ENCODE measurements around the gene NEUROD4.

DNA sequence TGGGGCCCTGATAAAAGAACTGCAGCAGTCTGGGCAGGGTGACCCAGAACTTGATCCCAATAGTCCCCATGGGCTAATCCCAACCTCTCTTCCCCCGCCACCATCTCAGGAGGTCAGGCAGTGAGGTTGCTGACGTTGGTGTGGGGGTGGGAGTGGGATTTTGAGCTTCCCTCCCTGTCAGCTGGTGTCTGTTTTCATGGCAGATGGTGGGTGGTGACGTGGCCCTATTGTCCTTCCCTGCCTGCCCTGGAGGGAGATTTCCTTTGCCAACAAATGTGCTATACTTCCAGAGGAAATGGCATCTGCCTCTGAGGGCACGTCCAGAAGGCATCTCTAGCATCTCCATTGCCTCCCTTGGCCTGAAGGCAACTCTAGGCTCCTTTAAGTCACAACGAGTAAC, 37.7 kb downstream of the NEUROD4 start:
- TF ChIP-seq, protein P1, sequence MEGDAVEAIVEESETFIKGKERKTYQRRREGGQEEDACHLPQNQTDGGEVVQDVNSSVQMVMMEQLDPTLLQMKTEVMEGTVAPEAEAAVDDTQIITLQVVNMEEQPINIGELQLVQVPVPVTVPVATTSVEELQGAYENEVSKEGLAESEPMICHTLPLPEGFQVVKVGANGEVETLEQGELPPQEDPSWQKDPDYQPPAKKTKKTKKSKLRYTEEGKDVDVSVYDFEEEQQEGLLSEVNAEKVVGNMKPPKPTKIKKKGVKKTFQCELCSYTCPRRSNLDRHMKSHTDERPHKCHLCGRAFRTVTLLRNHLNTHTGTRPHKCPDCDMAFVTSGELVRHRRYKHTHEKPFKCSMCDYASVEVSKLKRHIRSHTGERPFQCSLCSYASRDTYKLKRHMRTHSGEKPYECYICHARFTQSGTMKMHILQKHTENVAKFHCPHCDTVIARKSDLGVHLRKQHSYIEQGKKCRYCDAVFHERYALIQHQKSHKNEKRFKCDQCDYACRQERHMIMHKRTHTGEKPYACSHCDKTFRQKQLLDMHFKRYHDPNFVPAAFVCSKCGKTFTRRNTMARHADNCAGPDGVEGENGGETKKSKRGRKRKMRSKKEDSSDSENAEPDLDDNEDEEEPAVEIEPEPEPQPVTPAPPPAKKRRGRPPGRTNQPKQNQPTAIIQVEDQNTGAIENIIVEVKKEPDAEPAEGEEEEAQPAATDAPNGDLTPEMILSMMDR (IDR thresholded peaks at IDR 0.05): no peak
- TF ChIP-seq RXRA (IDR thresholded peaks at IDR 0.05; ENCODE audit: borderline replicate concordance, low read depth) (no peak), CHD2 (IDR thresholded peaks at IDR 0.05; ENCODE audit: low read length, partially characterized antibody) (no peak), POLR2AphosphoS5 (IDR thresholded peaks at IDR 0.05; ENCODE audit: low read depth, low read length) (no peak), GABPA (IDR thresholded peaks at IDR 0.05; ENCODE audit: low read depth) (no peak), EP300 (IDR thresholded peaks at IDR 0.05; ENCODE audit: borderline replicate concordance in 1 of 2, low read depth in 1 of 2, low read length in 1 of 2) (no peak), YY1 (IDR thresholded peaks at IDR 0.05; ENCODE audit: low read depth) (no peak), RFX5 (IDR thresholded peaks at IDR 0.05; ENCODE audit: low read length) (no peak), TAF1 (IDR thresholded peaks at IDR 0.05; ENCODE audit: borderline replicate concordance, low read depth, low read length) (no peak), RAD21 (IDR thresholded peaks at IDR 0.05; ENCODE audit: low read length) (no peak), FOXM1 (IDR thresholded peaks at IDR 0.05; ENCODE audit: low read depth) (no peak), GATA2 (CRISPR knock-in tag; IDR thresholded peaks at IDR 0.05) (no peak)
- TF ChIP-seq, protein P2, sequence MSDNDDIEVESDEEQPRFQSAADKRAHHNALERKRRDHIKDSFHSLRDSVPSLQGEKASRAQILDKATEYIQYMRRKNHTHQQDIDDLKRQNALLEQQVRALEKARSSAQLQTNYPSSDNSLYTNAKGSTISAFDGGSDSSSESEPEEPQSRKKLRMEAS (IDR thresholded peaks at IDR 0.05; ENCODE audit: low read depth): no peak

All from SK-N-SH (cell line).